GM19452 (cell line): ENCODE measurements around the gene MBD3L1.

Experiments used
- ATAC-seq: cut with Tn5 transposase; IDR thresholded peaks from one replicate; pipeline ENCODE4 v1.9.1; 2021; ENCODE audit not compliant: unreplicated experiment

MBD3L1 gene

DNA sequence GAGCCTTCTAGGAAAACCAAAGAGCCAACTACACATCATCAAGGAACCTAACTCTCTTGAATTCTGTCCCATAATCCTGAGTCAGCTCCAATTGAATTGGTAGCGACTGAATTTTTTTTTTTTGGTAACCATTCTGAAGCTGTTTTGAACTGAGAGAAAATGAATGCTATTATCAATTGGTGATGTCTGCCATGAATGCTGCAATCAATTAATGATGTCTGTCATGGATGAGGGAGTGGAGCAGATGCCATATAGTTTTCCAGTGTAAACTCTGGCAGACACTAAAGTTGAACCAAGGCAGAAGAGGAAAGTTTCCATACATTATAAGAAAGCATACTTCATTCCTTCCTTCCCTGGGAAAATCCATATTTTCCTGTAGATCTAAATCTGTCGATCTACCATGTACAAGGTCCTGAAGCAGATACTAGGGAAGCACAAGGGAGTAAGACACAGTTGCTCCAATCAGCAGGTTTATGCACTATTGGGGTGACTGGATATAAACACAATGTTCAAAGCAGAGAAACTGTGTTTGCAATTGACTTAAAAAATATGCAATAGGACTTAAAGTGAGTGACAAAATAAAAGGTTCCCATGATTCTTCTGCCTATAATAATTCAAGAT, 48.8 kb downstream of the MBD3L1 start:
- no peak for ATAC-seq

GRCh38 chr19:8881512-8881911, 49.3 kb downstream of the MBD3L1 start:
- ATAC-seq, result no peak

- no peak for ATAC-seq
These were observed 52.2 kb downstream of the MBD3L1 start for GRCh38 chr19:8884416-8884815.

DNA sequence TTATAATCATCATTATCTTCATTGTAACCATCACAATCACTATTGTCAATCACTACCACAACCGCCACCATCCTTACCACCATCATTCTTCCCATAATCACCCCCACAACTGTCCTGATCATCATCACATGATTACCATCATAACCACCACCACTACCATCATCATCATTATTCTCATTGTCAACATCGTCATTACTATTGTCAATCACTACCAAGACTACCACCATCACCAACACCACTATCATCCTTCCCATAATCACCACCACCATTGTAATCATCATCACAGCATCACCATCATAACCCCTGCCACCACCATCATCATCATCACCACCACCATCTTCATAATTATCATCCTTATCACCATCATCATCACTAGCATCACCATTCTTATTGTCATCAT, 55.2 kb downstream of the MBD3L1 start:
- ATAC-seq, result no peak

DNA sequence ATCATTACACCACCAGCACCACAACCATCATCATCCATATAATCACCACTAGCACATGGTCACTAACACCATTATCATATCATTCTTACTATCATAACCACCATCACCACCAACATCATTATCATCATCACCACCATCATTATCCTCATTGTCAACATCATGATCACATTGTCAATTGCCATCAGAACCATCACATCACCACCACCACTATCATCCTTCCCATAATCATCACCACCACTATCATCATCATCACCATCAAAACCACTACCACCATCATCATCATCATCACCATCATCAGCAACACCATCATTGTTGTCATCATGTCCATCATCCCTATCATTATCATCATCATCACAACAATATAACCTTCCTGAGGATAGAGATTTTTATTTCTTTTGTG, 58.1 kb downstream of the MBD3L1 start:
- no peak for ATAC-seq
